Stomach (tissue), 9 donors: ENCODE results near the gene RAB4B. TPM values are rescaled to one million over a fixed set of nuclear protein-coding genes. Genes with fewer than 3 reads are reported as not detected.

Source experiments
- DNase-seq, 2 donors: peaks; one replicate each; pipeline versions ENCODE4 v3.0.0 to v3.0.0-alpha.2; 2013 to 2019
- H3K27ac ChIP-seq, 5 donors: fragments of 200-600 bp in 4 of 5; sonication (generic) in 4 of 5; one replicate each; pipeline ENCODE4 v1.5.1; 2013 to 2019; ENCODE audit warnings: mild to moderate bottlenecking in 1 of 5, moderate library complexity in 1 of 5
- H3K27me3 ChIP-seq, 3 donors: fragments of 200-600 bp; sonication (generic); one replicate each; pipeline ENCODE4 v1.5.1; 2017 to 2019; ENCODE audit warnings: mixed run types in 1 of 3
- H3K36me3 ChIP-seq, 4 donors: fragments of 200-600 bp; sonication (generic); 1 replicate in 3 of 4; 2 replicates in 1 of 4; pipeline ENCODE4 v1.5.1; 2016 to 2019
- H3K4me1 ChIP-seq, 4 donors: fragments of 200-600 bp; sonication (generic); one replicate each; pipeline ENCODE4 v1.5.1; 2016 to 2019
- H3K4me3 ChIP-seq, 4 donors: fragments of 200-600 bp; sonication (generic) in 3 of 4; one replicate each; pipeline ENCODE4 v1.5.1; 2016 to 2019; ENCODE audit warnings: mild to moderate bottlenecking in 1 of 4
- H3K9me3 ChIP-seq, 4 donors: fragments of 200-600 bp; sonication (generic); one replicate each; pipeline ENCODE4 v1.5.1; 2016 to 2019
- CTCF ChIP-seq, 7 experiments: fragments of 450-650 bp in 4 of 7; fragments of 200-600 bp in 3 of 7; sonication (generic) in 3 of 7; IDR thresholded peaks; one replicate each; pipeline ENCODE4 v1.5.1; 2016 to 2019; ENCODE audit warnings: antibody characterized with exemption in 7 of 7, control low read depth in 2 of 7, mild to moderate bottlenecking in 1 of 7
- EP300 ChIP-seq: sonication (generic); formaldehyde crosslinking; IDR thresholded peaks from one replicate; pipeline ENCODE4 v1.6.1; 2017; ENCODE audit warnings: antibody characterized with exemption
- POLR2A ChIP-seq, 4 donors: fragments of 450-650 bp; IDR thresholded peaks; one replicate each; pipeline ENCODE4 v1.6.1; 2016; ENCODE audit warnings: antibody characterized with exemption in 4 of 4, control low read depth in 2 of 4, mild to moderate bottlenecking in 1 of 4, moderate library complexity in 1 of 4
- POLR2AphosphoS5 ChIP-seq, 3 donors: sonication (generic); formaldehyde crosslinking; IDR thresholded peaks; one replicate each; pipeline ENCODE4 v1.6.1; 2016; ENCODE audit warnings: antibody characterized with exemption in 3 of 3
- WGBS, 5 donors: extraction: QIAGEN DNeasy Blood & Tissue Kit in 3 of 5; methylation state at CpG; one replicate each; pipeline versions ENCODE4 v1.1.5 to v1.1.7; 2013 to 2018; 5-methylcytosine and 5-hydroxymethylcytosine counted together
- intact Hi-C: fragments of 100-400 bp; cut with DNase I; formaldehyde crosslinking; loops from one replicate; pipeline ENCODE4 v1.15.1; 2023; ENCODE audit warnings: low total_unique reads
- polyA plus RNA-seq, 3 donors: library from polyadenylated mRNA; stranded (reverse); fragments of 200-250 nt; gene quantifications; one replicate each; pipeline ENCODE4 v1.2.3, GENCODE V29; 2013
- total RNA-seq, 5 donors: library from RNA; depleted of rRNA; stranded (reverse); fragments of >200 nt; gene quantifications; one replicate each; pipeline versions ENCODE4 v1.1.0 to v1.2.3, GENCODE V29; 2014 to 2016
- donor health status: healthy with polysubstance abuse.
- donor health status: Bipolar disorder and iron deficiency.
- donor health status: healthy.

The RAB4B gene
- total and polyA plus RNA-seq, 8 donors, result 10.3 to 53.7 (median 39.2) TPM; not detected in 1

GRCh38 chr19:40739871-40740703, 38.0 kb upstream of the RAB4B start:
- Histone ChIP-seq H3K27ac (peak overlapping the region in 4 of 5 donors; percentile 16 to 62 (median 52)), H3K4me1 (peaks cover 0 to 22% (median 18%) of the 10 kb centered on the region in 4 donors), H3K36me3 (peaks cover 32 to 78% (median 67%) of the 10 kb centered on the region in 4 donors), H3K4me3 (no peak overlapping the region), H3K27me3 (no peaks in the 10 kb centered on the region), H3K9me3 (no peaks in the 10 kb centered on the region)
- intact Hi-C loops, result no loop called here
- no peak for DNase-seq
- 77 to 86% (median 79%) methylated on average over 5 to 16 of the region's 16 CpGs for WGBS, 5 donors
- no peak for TF ChIP-seq POLR2A (IDR thresholded peaks at IDR 0.05)
- TF ChIP-seq EP300, result no peak
- TF ChIP-seq POLR2AphosphoS5 (IDR thresholded peaks at IDR 0.05), result no peak
- TF ChIP-seq CTCF (IDR thresholded peaks at IDR 0.05), result no peak

GRCh38 chr19:40740747-40741146, 37.3 kb upstream of the RAB4B start:
- DNase-seq, result no peak
- Histone ChIP-seq H3K27me3 (no peaks in the 10 kb centered on the region), H3K4me1 (peaks cover 0 to 23% (median 20%) of the 10 kb centered on the region in 4 donors), H3K27ac (peak overlapping the region in 4 of 5 donors; percentile 16 to 62 (median 60)), H3K36me3 (peaks cover 25 to 71% (median 60%) of the 10 kb centered on the region in 4 donors), H3K9me3 (no peaks in the 10 kb centered on the region), H3K4me3 (no peak overlapping the region)
- peak in 1 of 3 donors; percentile 28 for TF ChIP-seq POLR2AphosphoS5 (IDR thresholded peaks at IDR 0.05)
- no peak for TF ChIP-seq CTCF (IDR thresholded peaks at IDR 0.05)
- no peak for TF ChIP-seq EP300
- TF ChIP-seq POLR2A (IDR thresholded peaks at IDR 0.05), result no peak
- 59 to 84% (median 71%) methylated on average over 5 to 6 of the region's 6 CpGs for WGBS, 5 donors
- intact Hi-C loops, result no loop called here

GRCh38 chr19:40741527-40742390, 36.3 kb upstream of the RAB4B start:
- intact Hi-C loops, result no loop called here
- no peaks in the 10 kb centered on the region for H3K27me3 ChIP-seq
- peak overlapping the region in 3 of 5 donors; percentile 58 to 61 (median 61) for H3K27ac ChIP-seq
- TF ChIP-seq EP300 (no peak), POLR2A (IDR thresholded peaks at IDR 0.05) (no peak), POLR2AphosphoS5 (IDR thresholded peaks at IDR 0.05) (no peak), CTCF (IDR thresholded peaks at IDR 0.05) (no peak)
- H3K4me1 ChIP-seq, result peaks cover 0 to 23% (median 14%) of the 10 kb centered on the region in 4 donors
- 78 to 87% (median 84%) methylated on average over 10 of the region's 10 CpGs for WGBS, 5 donors
- no peak overlapping the region for H3K4me3 ChIP-seq
- no peak for DNase-seq
- no peaks in the 10 kb centered on the region for H3K9me3 ChIP-seq
- H3K36me3 ChIP-seq, result peaks cover 23 to 61% (median 50%) of the 10 kb centered on the region in 4 donors

- TF ChIP-seq POLR2A (IDR thresholded peaks at IDR 0.05), result no peak
- no peak for TF ChIP-seq CTCF (IDR thresholded peaks at IDR 0.05)
- no peaks in the 10 kb centered on the region for H3K27me3 ChIP-seq
- intact Hi-C loops, result no loop called here
- 46 to 79% (median 61%) methylated on average over 9 to 17 of the region's 17 CpGs for WGBS, 5 donors
- no peak overlapping the region for H3K4me3 ChIP-seq
- peaks cover 16 to 54% (median 43%) of the 10 kb centered on the region in 4 donors for H3K36me3 ChIP-seq
- no peak overlapping the region for H3K27ac ChIP-seq
- H3K9me3 ChIP-seq, result no peaks in the 10 kb centered on the region
- peaks cover 0 to 23% (median 15%) of the 10 kb centered on the region in 4 donors for H3K4me1 ChIP-seq
- DNase-seq, result no peak
Observed at GRCh38 chr19:40742477-40742876, 35.6 kb upstream of the RAB4B start.
